GM12872 (cell line): ENCODE results near the gene PABPN1L.

ENCODE experiments used
- CTCF ChIP-seq: IDR thresholded peaks from 3 replicates; pipeline ENCODE4 v1.5.1; 2011; ENCODE audit warnings: low read depth, mild to moderate bottlenecking, low read length, moderate library complexity; ENCODE audit not compliant: insufficient read depth

PABPN1L gene

GRCh38 chr16:88884569-88885271 is 18.3 kb upstream of the PABPN1L start:
- TF ChIP-seq CTCF: no peak

- TF ChIP-seq CTCF: no peak
Observed at GRCh38 chr16:88883946-88884345, 17.5 kb upstream of the PABPN1L start.

DNA sequence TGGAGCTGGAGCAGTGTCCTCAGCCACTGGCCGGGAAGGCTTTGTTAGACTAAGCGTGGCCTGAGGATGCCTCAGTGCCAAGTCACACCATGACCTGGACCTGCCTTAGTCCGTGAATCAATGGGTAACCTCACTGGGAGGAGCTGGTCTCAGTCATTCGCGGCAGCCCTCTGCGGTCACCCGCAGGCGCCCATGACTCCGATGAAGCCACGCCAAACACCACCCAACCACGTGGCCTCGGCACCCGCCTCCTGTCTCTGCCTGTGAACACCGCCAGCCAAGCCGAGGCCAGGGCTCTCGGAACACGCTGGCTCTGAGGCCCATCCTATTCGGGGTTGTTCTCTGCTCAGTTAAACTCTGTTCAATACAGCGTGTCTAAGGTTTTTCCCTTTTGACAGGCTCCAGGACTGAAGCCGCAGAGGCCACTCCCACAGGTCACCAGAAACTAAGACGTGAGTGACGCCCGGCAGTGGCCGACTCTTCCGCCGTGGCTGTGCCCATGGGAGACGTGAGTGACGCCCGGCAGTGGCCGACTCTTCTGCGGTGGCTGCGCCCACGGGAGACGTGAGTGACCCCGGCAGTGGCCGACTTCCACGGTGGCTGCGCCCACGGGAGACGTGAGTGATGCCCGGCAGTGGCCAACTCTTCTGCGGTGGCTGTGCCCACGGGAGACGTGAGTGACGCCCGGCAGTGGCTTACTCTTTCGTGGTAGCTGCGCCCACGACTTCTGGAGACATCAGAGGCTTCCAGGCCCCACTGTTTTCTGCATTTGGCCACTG is 16.8 kb upstream of the PABPN1L start:
- TF ChIP-seq CTCF: no peak

- TF ChIP-seq CTCF: no peak
Observed at GRCh38 chr16:88882358-88883030, 16.0 kb upstream of the PABPN1L start.

GRCh38 chr16:88881675-88882357 is 15.4 kb upstream of the PABPN1L start:
- no peak for TF ChIP-seq CTCF

GRCh38 chr16:88881007-88881615 is 14.7 kb upstream of the PABPN1L start:
- TF ChIP-seq CTCF: no peak
